RPMI8226 (cell line): ENCODE data around the gene GARIN6.
A peak's percentile ranks its signal among the peaks of the same experiment; 100 is the strongest.
"Not testable (repeated sequence)": the region's sequence is repeated elsewhere in the genome, so short reads cannot be mapped to it uniquely, and the experiment has no call there.

ENCODE experiments used
- DNase-seq: peaks from one replicate; pipeline ENCODE4 v3.0.0-alpha.2; 2015

GARIN6 gene

DNA sequence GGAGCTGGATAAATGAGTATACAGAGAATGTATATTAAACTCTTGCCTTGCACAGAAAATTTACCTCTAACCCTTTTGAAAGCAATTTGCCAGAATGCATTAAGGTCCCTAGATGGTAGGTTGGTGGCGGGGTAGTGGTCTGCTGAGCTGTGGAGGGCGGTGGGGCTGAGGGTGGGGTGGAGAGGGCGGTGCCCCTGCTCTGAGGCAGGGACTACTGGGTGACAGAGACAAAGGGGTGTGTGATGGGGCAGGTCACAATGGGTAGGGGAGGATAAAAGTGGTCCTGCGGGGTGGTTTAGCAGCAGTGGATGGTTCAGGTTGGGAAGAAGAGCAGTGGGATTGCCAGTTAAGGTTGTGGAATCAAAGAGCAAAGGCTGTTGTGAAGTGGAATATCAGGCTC lies at the start of gene GARIN6:
Gene GARIN6 (plus strand): TSS at position 301 of the 400 bp plus-strand sequence. CDS start 422 bp downstream, outside the sequence.
- no peak for DNase-seq

DNA sequence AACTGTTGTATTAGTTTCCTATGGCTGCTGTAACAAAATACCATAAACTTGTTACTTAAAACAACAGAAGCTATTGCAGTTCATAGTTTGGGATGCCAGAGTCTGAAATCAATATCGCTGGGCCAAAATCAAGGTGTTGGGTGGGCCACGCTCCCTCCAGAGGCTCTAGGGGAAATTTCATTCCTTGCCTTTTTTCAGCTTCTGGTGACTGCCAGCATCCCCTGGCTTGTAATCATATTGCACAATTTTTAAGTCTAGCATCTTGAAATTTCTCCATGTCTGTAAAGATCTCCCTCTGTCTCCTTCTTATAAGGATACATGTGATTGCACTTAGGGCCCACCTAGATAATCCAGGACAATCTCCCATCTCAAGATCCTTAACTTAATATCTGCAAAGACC lies 48.8 kb upstream of the GARIN6 start:
- DNase-seq, result no peak

DNA sequence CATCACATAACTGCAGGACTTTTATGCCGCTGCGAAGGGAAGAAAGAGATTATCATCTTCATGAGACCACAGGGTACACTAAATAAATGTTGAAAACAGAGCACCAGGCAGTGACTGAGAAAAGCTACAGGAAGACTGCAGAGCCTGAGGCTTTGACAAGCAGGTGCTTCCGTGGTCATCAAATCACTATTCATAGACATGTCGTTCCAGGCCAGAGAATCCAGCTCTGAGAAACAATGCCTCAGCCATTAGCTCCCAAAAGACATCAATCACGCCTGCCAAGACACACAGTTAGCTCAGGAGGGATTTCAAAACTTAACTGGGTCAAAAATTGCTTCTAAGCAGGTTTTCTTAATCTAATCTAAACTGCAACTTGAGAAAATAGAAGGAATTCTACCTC lies 47.2 kb upstream of the GARIN6 start:
- DNase-seq, result no peak

DNA sequence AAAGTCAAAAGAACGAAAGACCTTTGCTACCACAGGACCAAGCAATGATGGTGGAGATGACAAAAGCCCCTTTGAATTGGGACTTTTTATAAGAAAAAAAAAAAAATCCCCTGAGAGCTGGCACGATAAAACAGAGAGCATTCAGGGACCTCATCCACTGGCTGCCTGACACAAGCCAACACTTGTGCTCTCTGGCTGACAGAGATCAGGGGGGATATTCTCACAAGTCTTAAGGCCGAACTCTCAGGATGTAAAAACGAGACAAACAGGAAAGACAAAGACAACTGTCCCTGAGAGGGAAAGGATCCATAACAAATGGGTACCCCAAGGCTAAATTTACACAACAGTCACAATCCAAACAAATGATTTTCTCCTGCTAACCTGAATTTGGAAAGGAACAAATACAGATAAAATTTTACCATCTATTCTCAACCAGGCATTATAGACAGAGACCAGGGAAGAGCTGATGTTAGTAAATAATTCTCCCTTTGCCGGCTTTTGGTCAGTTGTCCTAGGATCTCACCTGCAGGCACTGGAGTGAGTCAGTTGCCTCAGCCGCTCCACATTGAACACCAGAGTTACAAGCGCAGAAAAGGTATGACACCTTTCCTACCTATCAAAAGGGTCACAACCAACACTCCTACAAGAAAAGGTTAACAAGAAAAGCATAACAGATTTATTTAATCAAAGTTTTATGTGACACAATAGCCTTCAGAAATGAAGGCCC lies 37.9 kb upstream of the GARIN6 start:
- DNase-seq, result no peak

- no peak for DNase-seq
These were observed 36.4 kb upstream of the GARIN6 start for GRCh38 chr12:99611117-99611516.

DNA sequence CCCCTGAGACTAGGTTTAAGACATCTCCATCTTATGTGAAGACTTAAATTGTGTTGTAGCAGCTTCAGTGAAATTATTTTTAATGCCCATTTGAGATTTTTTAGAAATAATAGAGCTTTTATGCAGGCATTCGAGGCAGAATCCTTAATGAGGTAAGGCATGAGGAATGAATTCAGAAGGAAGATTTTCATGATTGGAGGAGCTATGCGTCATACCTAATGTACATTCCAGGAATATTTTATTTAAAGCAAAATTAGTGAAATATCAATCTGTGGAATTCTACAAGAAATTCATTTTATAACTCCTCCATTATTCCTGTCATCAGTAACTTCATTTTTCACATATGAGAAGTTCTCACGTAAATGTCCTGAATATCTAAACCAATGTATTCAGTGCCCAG lies 36.0 kb upstream of the GARIN6 start:
- DNase-seq, result no peak

DNA sequence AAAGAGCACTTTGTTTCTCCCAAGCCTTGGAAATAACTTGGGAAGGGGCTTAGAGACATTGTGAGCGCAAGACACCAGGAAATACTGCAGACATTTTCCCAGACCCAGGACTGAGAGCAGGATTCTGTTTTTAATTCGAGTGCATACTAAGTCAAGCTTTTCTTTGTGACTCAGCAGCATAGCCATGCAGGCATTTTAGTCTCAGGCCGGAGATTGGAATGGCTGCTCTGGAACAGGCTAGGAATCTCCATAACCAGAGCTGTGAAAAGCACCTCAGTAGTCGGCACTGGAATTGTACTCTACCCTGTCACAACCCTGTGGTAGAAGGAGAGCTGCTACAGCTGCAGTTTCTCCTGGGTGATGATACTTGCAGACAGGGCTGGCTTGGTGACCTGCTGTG lies 28.9 kb upstream of the GARIN6 start:
- DNase-seq, result no peak

GRCh38 chr12:99619389-99620158 lies 28.0 kb upstream of the GARIN6 start:
- peak; percentile 31 for DNase-seq

- no peak for DNase-seq
These were observed 27.4 kb upstream of the GARIN6 start for GRCh38 chr12:99620159-99620479.

GRCh38 chr12:99624591-99624990 lies 23.0 kb upstream of the GARIN6 start:
- not testable (repeated sequence) for DNase-seq

GRCh38 chr12:99627459-99627858 lies 20.1 kb upstream of the GARIN6 start:
- no peak for DNase-seq

DNA sequence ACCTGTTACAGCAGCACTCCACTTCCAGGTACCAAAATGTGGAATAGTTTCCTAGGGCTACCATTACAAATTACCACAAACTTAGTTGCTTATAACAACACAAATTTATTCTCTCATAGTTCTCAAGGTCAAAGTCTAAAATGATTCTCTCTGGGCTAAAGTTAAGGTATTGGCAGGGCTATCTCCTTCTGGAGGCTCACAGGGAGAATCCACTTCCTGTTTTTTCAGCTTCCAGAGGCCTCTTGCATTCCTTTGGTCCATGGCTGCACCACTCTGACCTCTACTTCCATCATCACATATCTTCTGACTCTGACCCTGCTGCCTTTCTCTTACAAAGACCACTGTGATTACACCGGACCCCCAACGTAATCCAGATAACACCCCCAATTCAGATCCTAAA lies 2.9 kb upstream of the GARIN6 start:
- no peak for DNase-seq

GRCh38 chr12:99648183-99648582 lies 630 bp downstream of the GARIN6 start:
- no peak for DNase-seq

DNA sequence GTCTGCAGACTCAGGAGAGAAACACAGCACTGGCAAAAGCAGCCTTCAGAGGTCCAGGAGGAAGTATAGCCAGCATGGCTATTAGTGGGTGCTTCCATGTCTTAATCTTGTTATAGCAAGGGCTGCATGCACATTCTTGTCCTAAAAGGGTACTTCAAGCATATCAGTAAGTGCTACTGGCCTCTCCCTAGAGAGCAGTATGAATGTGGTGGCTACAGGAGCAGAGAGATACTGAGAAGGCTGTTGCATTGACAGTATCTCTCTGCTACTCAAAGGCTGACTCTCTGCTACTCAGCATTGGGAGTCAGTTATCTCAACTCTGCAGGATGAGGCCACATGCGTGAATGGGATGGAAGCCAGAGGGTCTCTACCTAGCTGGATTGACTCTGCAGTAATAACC lies 2.0 kb downstream of the GARIN6 start:
- no peak for DNase-seq

DNA sequence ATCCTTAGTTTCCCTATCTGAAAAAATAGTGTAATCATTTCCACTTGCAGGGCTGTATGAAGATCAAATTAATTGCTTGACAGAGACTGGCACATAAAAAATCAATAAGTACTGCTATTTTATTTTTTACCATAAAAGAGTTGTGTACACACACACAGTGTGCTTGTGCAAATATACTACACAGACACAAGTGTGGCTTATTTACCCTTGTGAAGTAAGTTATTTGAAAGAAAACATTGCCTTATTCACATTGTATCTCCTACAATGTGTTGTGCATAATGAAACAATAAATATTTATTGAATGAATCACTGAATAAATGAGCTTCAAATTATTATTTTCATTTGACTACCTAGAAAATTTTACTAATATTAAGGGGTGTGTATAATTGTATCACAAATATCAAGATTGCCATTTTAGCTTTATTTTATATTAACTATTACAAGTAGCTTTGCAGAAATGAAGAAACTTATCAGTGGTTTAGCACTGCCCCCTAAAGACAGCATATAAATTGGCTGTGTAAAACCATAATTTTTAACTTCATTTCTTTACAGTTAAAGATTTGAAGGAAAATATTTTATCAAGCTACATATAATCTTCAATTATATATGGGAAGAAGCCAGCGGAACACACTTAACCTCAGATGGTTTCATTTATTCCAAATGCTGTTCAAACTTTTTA lies 11.3 kb downstream of the GARIN6 start:
- DNase-seq, result no peak

- DNase-seq, result no peak
These were observed 23.1 kb downstream of the GARIN6 start for GRCh38 chr12:99670635-99671034.

- DNase-seq, result no peak
These were observed 32.7 kb downstream of the GARIN6 start for GRCh38 chr12:99680276-99680675.

DNA sequence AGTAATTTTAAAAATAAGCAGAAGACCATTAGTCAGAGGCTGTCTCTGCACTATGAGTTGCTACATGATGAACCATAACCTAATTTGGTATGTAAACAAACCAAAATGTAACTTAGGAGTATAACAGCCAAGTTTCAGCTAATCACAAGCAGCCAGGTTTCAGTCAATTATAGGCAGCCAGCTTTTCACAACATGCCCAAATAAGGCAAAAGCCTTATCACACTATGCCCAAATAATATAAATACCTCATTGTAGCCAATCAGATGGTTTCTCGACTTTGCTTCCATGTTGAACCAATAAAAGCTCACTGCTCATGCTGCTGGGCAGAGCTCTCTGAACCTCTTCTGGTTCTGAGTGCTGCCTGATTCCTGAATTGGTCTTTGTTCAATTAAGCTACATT lies 38.6 kb downstream of the GARIN6 start:
- no peak for DNase-seq

DNA sequence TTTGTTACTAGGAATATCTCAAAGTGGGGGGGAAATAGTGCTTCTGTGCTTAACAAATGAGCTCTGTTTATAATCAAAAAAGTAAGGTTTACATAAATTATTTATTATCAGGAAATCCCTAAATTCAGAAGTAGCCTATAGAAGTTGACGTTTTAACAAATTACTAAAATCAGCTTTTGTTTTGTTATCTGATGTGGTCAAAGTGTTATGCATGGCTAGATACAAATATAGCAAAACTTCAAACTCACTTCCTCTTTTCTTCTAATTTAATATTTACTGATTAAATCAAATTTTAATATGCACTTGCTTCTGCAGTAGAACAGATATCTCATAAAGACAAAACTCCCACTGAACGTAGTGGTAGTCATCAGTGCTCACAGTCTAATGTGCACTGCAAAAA lies 47.5 kb downstream of the GARIN6 start:
- DNase-seq, result no peak
